ENCODE data around the gene WDR83. TPM values are rescaled to one million over a fixed set of nuclear protein-coding genes. Genes with fewer than 3 reads are reported as not detected.

Gene WDR83
- total and polyA plus RNA-seq, 2 experiments from 2014 or later = 9.4 to 13.1 TPM

GRCh38 chr19:12721656-12722565 lies 55.3 kb downstream of the WDR83 start:
- Histone ChIP-seq H3K4me3 (peak overlapping the region; percentile 96), H4K20me1 (ENCODE audit: insufficient read depth) (no peaks in the 10 kb centered on the region), H2AFZ (peak overlapping the region; percentile 69), H3K27me3 (replicated peaks; ENCODE audit: insufficient read depth) (no peaks in the 10 kb centered on the region), H3K79me2 (ENCODE audit: insufficient read depth) (peaks cover 74% of the 10 kb centered on the region), H3K27ac (peak overlapping the region; percentile 90), H3K36me3 (ENCODE audit: low read depth) (no peaks in the 10 kb centered on the region), H3K4me1 (ENCODE audit: insufficient read depth) (peaks cover 20% of the 10 kb centered on the region), H3F3A (ENCODE audit: insufficient read depth) (peaks cover 26% of the 10 kb centered on the region), H3K9me2 (ENCODE audit: insufficient read depth) (no peaks in the 10 kb centered on the region), H3K9me3 (ENCODE audit: low read depth) (no peaks in the 10 kb centered on the region), H3K9ac (peak overlapping the region; percentile 95), H3K4me2 (ENCODE audit: unreplicated experiment) (peak overlapping the region; percentile 94)
- DNase-seq = peak; percentile 83
- whole genome bisulfite sequencing, 2 experiments (ENCODE audit: low coverage in 1 of 2, low lambda C conversion rate in 2 of 2, missing lambda C conversion rate in 2 of 2) = 0% methylated on average over 43 to 65 of the region's 65 CpGs
- TF ChIP-seq EZH2phosphoT487 (IDR thresholded peaks at IDR 0.05; ENCODE audit: insufficient read depth, low read depth) = no peak
- no peak for TF ChIP-seq EZH2 (IDR thresholded peaks at IDR 0.05; ENCODE audit: insufficient read depth, poor library complexity, severe bottlenecking)
- in situ Hi-C loops (cut with MboI) = no loop called here

- no peaks in the 10 kb centered on the region for H3K9me3 ChIP-seq (ENCODE audit: low read depth)
- H3K4me3 ChIP-seq = peak overlapping the region; percentile 96
- 1% methylated on average over 31 to 32 of the region's 32 CpGs for WGBS, 2 experiments (ENCODE audit: low coverage in 1 of 2, low lambda C conversion rate in 2 of 2, missing lambda C conversion rate in 2 of 2)
- DNase-seq = peak; percentile 100
- peak overlapping the region; percentile 98 for H3K4me2 ChIP-seq (ENCODE audit: unreplicated experiment)
- peak overlapping the region; percentile 95 for H3K9ac ChIP-seq
- H3F3A ChIP-seq (ENCODE audit: insufficient read depth) = peaks cover 31% of the 10 kb centered on the region
- peaks cover 65% of the 10 kb centered on the region for H3K79me2 ChIP-seq (ENCODE audit: insufficient read depth)
- H3K9me2 ChIP-seq (ENCODE audit: insufficient read depth) = no peaks in the 10 kb centered on the region
- H3K36me3 ChIP-seq (ENCODE audit: low read depth) = no peaks in the 10 kb centered on the region
- no peaks in the 10 kb centered on the region for H3K27me3 ChIP-seq (replicated peaks; ENCODE audit: insufficient read depth)
- peak overlapping the region; percentile 94 for H2AFZ ChIP-seq
- TF ChIP-seq EZH2phosphoT487 (IDR thresholded peaks at IDR 0.05; ENCODE audit: insufficient read depth, low read depth) (no peak), EZH2 (IDR thresholded peaks at IDR 0.05; ENCODE audit: insufficient read depth, poor library complexity, severe bottlenecking) (no peak)
- in situ Hi-C loops (cut with MboI) = no loop called here
- H3K4me1 ChIP-seq (ENCODE audit: insufficient read depth) = peaks cover 20% of the 10 kb centered on the region
- H4K20me1 ChIP-seq (ENCODE audit: insufficient read depth) = no peaks in the 10 kb centered on the region
- peak overlapping the region; percentile 90 for H3K27ac ChIP-seq
Observed at GRCh38 chr19:12722566-12723380, 56.2 kb downstream of the WDR83 start.

DNA sequence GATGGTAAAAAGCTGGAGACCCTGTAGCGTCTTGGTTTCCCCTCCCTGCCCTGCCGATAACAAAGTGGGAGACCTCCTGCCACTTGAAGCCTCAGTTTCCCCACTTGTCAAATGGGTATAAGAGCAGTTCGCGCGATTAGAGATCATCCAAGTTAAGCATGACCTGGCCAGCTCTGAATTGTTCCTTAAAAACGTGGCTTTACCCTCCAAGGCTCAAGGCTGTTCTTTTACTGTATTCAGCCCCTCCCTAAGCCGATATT lies 56.7 kb downstream of the WDR83 start:
- H4K20me1 ChIP-seq (ENCODE audit: insufficient read depth) = no peaks in the 10 kb centered on the region
- H3K4me1 ChIP-seq (ENCODE audit: insufficient read depth) = peaks cover 16% of the 10 kb centered on the region
- peak overlapping the region; percentile 94 for H2AFZ ChIP-seq
- TF ChIP-seq EZH2 (IDR thresholded peaks at IDR 0.05; ENCODE audit: insufficient read depth, poor library complexity, severe bottlenecking) (no peak), EZH2phosphoT487 (IDR thresholded peaks at IDR 0.05; ENCODE audit: insufficient read depth, low read depth) (no peak)
- H3K9me3 ChIP-seq (ENCODE audit: low read depth) = no peaks in the 10 kb centered on the region
- H3K9ac ChIP-seq = peak overlapping the region; percentile 95
- peak overlapping the region; percentile 98 for H3K4me2 ChIP-seq (ENCODE audit: unreplicated experiment)
- H3F3A ChIP-seq (ENCODE audit: insufficient read depth) = peaks cover 36% of the 10 kb centered on the region
- peak overlapping the region; percentile 90 for H3K27ac ChIP-seq
- no peaks in the 10 kb centered on the region for H3K36me3 ChIP-seq (ENCODE audit: low read depth)
- H3K79me2 ChIP-seq (ENCODE audit: insufficient read depth) = peaks cover 60% of the 10 kb centered on the region
- H3K9me2 ChIP-seq (ENCODE audit: insufficient read depth) = no peaks in the 10 kb centered on the region
- WGBS, 2 experiments (ENCODE audit: low coverage in 1 of 2, low lambda C conversion rate in 2 of 2, missing lambda C conversion rate in 2 of 2) = 1 to 3% methylated on average over 7 of the region's 7 CpGs
- H3K4me3 ChIP-seq = peak overlapping the region; percentile 96
- peak; percentile 53 for DNase-seq
- in situ Hi-C loops (cut with MboI) = no loop called here
- H3K27me3 ChIP-seq (replicated peaks; ENCODE audit: insufficient read depth) = no peaks in the 10 kb centered on the region

DNA sequence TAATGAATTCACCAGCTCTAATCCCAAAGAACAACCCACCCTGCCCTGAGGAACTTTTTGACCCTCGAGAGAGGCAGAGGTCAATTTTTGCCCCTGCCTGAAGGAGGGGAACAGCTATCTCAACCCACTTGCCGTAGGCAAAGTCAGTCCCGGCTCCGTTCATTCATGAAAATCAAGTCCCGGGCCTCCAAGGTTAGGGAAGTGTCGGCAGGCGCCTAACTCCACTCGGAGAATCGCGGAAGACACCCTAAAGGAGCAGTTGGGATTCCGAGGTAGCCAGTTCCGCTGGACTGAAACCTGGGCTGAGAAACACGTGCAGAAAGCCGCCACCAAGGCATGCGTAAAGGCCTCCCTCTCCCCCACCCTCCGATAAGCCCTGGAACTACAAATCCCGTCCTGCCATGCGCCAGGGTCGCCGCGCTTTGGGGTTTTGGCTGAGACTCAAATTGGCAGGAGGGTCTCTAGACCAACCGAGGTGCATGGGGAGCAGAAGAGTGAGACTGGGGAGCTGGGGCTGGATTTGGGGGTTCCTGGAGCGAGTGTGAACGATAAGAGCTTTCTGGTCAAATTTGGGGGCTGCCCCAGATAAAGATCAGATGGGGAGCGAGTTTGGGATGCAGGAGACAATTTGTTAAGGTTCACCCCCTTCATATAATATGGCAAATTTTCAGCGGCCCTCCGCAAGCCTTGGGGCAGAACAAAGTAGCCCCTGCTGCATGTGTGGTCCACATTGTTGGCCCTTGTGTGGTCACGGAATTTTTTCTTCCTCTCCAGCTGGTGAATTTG lies 57.2 kb downstream of the WDR83 start, which contains the start of gene TNPO2:
Gene TNPO2 (minus strand): TSS at position 292 of the 786 bp plus-strand sequence. CDS start 2,955 bp downstream, outside the sequence.
- no peaks in the 10 kb centered on the region for H3K27me3 ChIP-seq (replicated peaks; ENCODE audit: insufficient read depth)
- peak; percentile 73 for DNase-seq
- H3K36me3 ChIP-seq (ENCODE audit: low read depth) = peaks cover 4% of the 10 kb centered on the region; the same call in 1 of the 2 replicates
- H4K20me1 ChIP-seq (ENCODE audit: insufficient read depth) = no peaks in the 10 kb centered on the region
- peaks cover 36% of the 10 kb centered on the region for H3F3A ChIP-seq (ENCODE audit: insufficient read depth)
- 5 to 7% methylated on average over 28 of the region's 28 CpGs for WGBS, 2 experiments (ENCODE audit: low coverage in 1 of 2, low lambda C conversion rate in 2 of 2, missing lambda C conversion rate in 2 of 2)
- peak within 1 kb of the TSS; percentile 98 for H3K4me2 ChIP-seq (ENCODE audit: unreplicated experiment)
- peaks cover 12% of the 10 kb centered on the region for H3K4me1 ChIP-seq (ENCODE audit: insufficient read depth)
- peak within 1 kb of the TSS; percentile 96 for H3K4me3 ChIP-seq
- peak within 1 kb of the TSS; percentile 95 for H3K9ac ChIP-seq
- TF ChIP-seq EZH2 (IDR thresholded peaks at IDR 0.05; ENCODE audit: insufficient read depth, poor library complexity, severe bottlenecking) (no peak), EZH2phosphoT487 (IDR thresholded peaks at IDR 0.05; ENCODE audit: insufficient read depth, low read depth) (no peak)
- in situ Hi-C loops (cut with MboI) = no loop called here
- H3K79me2 ChIP-seq (ENCODE audit: insufficient read depth) = peaks cover 55% of the 10 kb centered on the region
- peak within 1 kb of the TSS; percentile 90 for H3K27ac ChIP-seq
- peak within 1 kb of the TSS; percentile 94 for H2AFZ ChIP-seq
- H3K9me2 ChIP-seq (ENCODE audit: insufficient read depth) = no peaks in the 10 kb centered on the region
- no peaks in the 10 kb centered on the region for H3K9me3 ChIP-seq (ENCODE audit: low read depth)

Small RNAs within 50 kb of the gene (small RNA-seq; reads per million reads assigned to genes)
- gene SNORD41 (ENCODE audit: low read depth, low replicate concordance) = 27.1 reads per million, percentile 90 among the genes with 10 or more reads in this experiment

Other genes starting within 250 kb of the WDR83 start
- gene ZNF443, start 225.8 kb upstream of the WDR83 start, total RNA-seq (2014; rRNA removed; shearing (Covaris generic)) = 0.86 and 1.1 TPM in 2 replicates
- gene ZNF443, start 225.8 kb upstream of the WDR83 start, polyA plus RNA-seq (2016; fragmentation: Nextera tagmentation; extraction: Ambion mirVana) = 1.2 and 1.4 TPM in 2 replicates
- gene ZNF709, start 182.0 kb upstream of the WDR83 start, total RNA-seq (2014; rRNA removed; shearing (Covaris generic)) = 2.7 and 4.2 TPM in 2 replicates
- gene ZNF709, start 182.0 kb upstream of the WDR83 start, polyA plus RNA-seq (2016; fragmentation: Nextera tagmentation; extraction: Ambion mirVana) = 1.1 and 1.6 TPM in 2 replicates
- 3.7 and 8.3 TPM in 2 replicates for gene ZNF564, start 115.3 kb upstream of the WDR83 start, total RNA-seq (2014; rRNA removed; shearing (Covaris generic))
- gene ZNF564, start 115.3 kb upstream of the WDR83 start, polyA plus RNA-seq (2016; fragmentation: Nextera tagmentation; extraction: Ambion mirVana) = 5.1 and 5.6 TPM in 2 replicates
- gene ZNF490, start 56.0 kb upstream of the WDR83 start, total RNA-seq (2014; rRNA removed; shearing (Covaris generic)) = 4.0 and 11.8 TPM in 2 replicates
- gene ZNF490, start 56.0 kb upstream of the WDR83 start, polyA plus RNA-seq (2016; fragmentation: Nextera tagmentation; extraction: Ambion mirVana) = 2.6 and 2.7 TPM in 2 replicates
- gene ZNF791, start 55.9 kb upstream of the WDR83 start, total RNA-seq (2014; rRNA removed; shearing (Covaris generic)) = 11.6 and 11.9 TPM in 2 replicates
- 12.6 and 14.5 TPM in 2 replicates for gene ZNF791, start 55.9 kb upstream of the WDR83 start, polyA plus RNA-seq (2016; fragmentation: Nextera tagmentation; extraction: Ambion mirVana)
- gene MAN2B1, start 65 bp upstream of the WDR83 start, total RNA-seq (2014; rRNA removed; shearing (Covaris generic)) = 56.5 and 81.7 TPM in 2 replicates
- 37.1 and 40.6 TPM in 2 replicates for gene MAN2B1, start 65 bp upstream of the WDR83 start, polyA plus RNA-seq (2016; fragmentation: Nextera tagmentation; extraction: Ambion mirVana)
- gene DHPS, start 15.1 kb downstream of the WDR83 start, total RNA-seq (2014; rRNA removed; shearing (Covaris generic)) = 68.4 and 104 TPM in 2 replicates
- 50.9 and 56.0 TPM in 2 replicates for gene DHPS, start 15.1 kb downstream of the WDR83 start, polyA plus RNA-seq (2016; fragmentation: Nextera tagmentation; extraction: Ambion mirVana)
- not detected in 2 replicates for gene GNG14, start 21.2 kb downstream of the WDR83 start, total RNA-seq (2014; rRNA removed; shearing (Covaris generic))
- gene GNG14, start 21.2 kb downstream of the WDR83 start, polyA plus RNA-seq (2016; fragmentation: Nextera tagmentation; extraction: Ambion mirVana) = not detected in 2 replicates
- gene FBXW9, start 29.8 kb downstream of the WDR83 start, total RNA-seq (2014; rRNA removed; shearing (Covaris generic)) = 13.8 and 22.3 TPM in 2 replicates
- gene FBXW9, start 29.8 kb downstream of the WDR83 start, polyA plus RNA-seq (2016; fragmentation: Nextera tagmentation; extraction: Ambion mirVana) = 14.2 TPM in 2 replicates
- gene TNPO2, start 57.1 kb downstream of the WDR83 start, total RNA-seq (2014; rRNA removed; shearing (Covaris generic)) = 30.9 and 34.3 TPM in 2 replicates
- gene TNPO2, start 57.1 kb downstream of the WDR83 start, polyA plus RNA-seq (2016; fragmentation: Nextera tagmentation; extraction: Ambion mirVana) = 13.2 and 13.3 TPM in 2 replicates
- 202 and 210 TPM in 2 replicates for gene TRIR, start 67.9 kb downstream of the WDR83 start, total RNA-seq (2014; rRNA removed; shearing (Covaris generic))
- 162 and 170 TPM in 2 replicates for gene TRIR, start 67.9 kb downstream of the WDR83 start, polyA plus RNA-seq (2016; fragmentation: Nextera tagmentation; extraction: Ambion mirVana)
- 81.3 and 110 TPM in 2 replicates for gene GET3, start 70.7 kb downstream of the WDR83 start, total RNA-seq (2014; rRNA removed; shearing (Covaris generic))
- 106 and 111 TPM in 2 replicates for gene GET3, start 70.7 kb downstream of the WDR83 start, polyA plus RNA-seq (2016; fragmentation: Nextera tagmentation; extraction: Ambion mirVana)
- gene BEST2, start 85.0 kb downstream of the WDR83 start, total RNA-seq (2014; rRNA removed; shearing (Covaris generic)) = not detected in 2 replicates
- gene BEST2, start 85.0 kb downstream of the WDR83 start, polyA plus RNA-seq (2016; fragmentation: Nextera tagmentation; extraction: Ambion mirVana) = not detected in 2 replicates
- 17.1 TPM in 2 replicates for gene HOOK2, start 108.7 kb downstream of the WDR83 start, total RNA-seq (2014; rRNA removed; shearing (Covaris generic))
- gene HOOK2, start 108.7 kb downstream of the WDR83 start, polyA plus RNA-seq (2016; fragmentation: Nextera tagmentation; extraction: Ambion mirVana) = 11.8 and 12.4 TPM in 2 replicates
- 159 and 195 TPM in 2 replicates for gene JUNB, start 124.7 kb downstream of the WDR83 start, total RNA-seq (2014; rRNA removed; shearing (Covaris generic))
- 95.1 and 96.2 TPM in 2 replicates for gene JUNB, start 124.7 kb downstream of the WDR83 start, polyA plus RNA-seq (2016; fragmentation: Nextera tagmentation; extraction: Ambion mirVana)
- gene PRDX2, start 135.0 kb downstream of the WDR83 start, total RNA-seq (2014; rRNA removed; shearing (Covaris generic)) = 230 TPM in 2 replicates
- gene PRDX2, start 135.0 kb downstream of the WDR83 start, polyA plus RNA-seq (2016; fragmentation: Nextera tagmentation; extraction: Ambion mirVana) = 252 TPM in 2 replicates
- not detected in 2 replicates for gene THSD8, start 135.3 kb downstream of the WDR83 start, total RNA-seq (2014; rRNA removed; shearing (Covaris generic))
- 10.8 and 12.5 TPM in 2 replicates for gene THSD8, start 135.3 kb downstream of the WDR83 start, polyA plus RNA-seq (2016; fragmentation: Nextera tagmentation; extraction: Ambion mirVana)
- gene RNASEH2A, start 139.8 kb downstream of the WDR83 start, total RNA-seq (2014; rRNA removed; shearing (Covaris generic)) = 8.2 and 16.9 TPM in 2 replicates
- 23.8 and 32.3 TPM in 2 replicates for gene RNASEH2A, start 139.8 kb downstream of the WDR83 start, polyA plus RNA-seq (2016; fragmentation: Nextera tagmentation; extraction: Ambion mirVana)
- gene RTBDN, start 167.8 kb downstream of the WDR83 start, total RNA-seq (2014; rRNA removed; shearing (Covaris generic)) = not detected in 2 replicates
- not detected in 2 replicates for gene RTBDN, start 167.8 kb downstream of the WDR83 start, polyA plus RNA-seq (2016; fragmentation: Nextera tagmentation; extraction: Ambion mirVana)
- gene MAST1, start 171.7 kb downstream of the WDR83 start, total RNA-seq (2014; rRNA removed; shearing (Covaris generic)) = 1.8 TPM in 1 of 2 replicates, not detected in the other
- gene MAST1, start 171.7 kb downstream of the WDR83 start, polyA plus RNA-seq (2016; fragmentation: Nextera tagmentation; extraction: Ambion mirVana) = 0.24 TPM in 1 of 2 replicates, not detected in the other
- gene DNASE2, start 214.6 kb downstream of the WDR83 start, total RNA-seq (2014; rRNA removed; shearing (Covaris generic)) = 35.4 and 40.9 TPM in 2 replicates
- gene DNASE2, start 214.6 kb downstream of the WDR83 start, polyA plus RNA-seq (2016; fragmentation: Nextera tagmentation; extraction: Ambion mirVana) = 51.7 and 52.4 TPM in 2 replicates
- gene KLF1, start 220.4 kb downstream of the WDR83 start, total RNA-seq (2014; rRNA removed; shearing (Covaris generic)) = 0.11 TPM in 1 of 2 replicates, not detected in the other
- gene KLF1, start 220.4 kb downstream of the WDR83 start, polyA plus RNA-seq (2016; fragmentation: Nextera tagmentation; extraction: Ambion mirVana) = not detected in 2 replicates
- 22.5 and 30.0 TPM in 2 replicates for gene GCDH, start 224.4 kb downstream of the WDR83 start, total RNA-seq (2014; rRNA removed; shearing (Covaris generic))
- gene GCDH, start 224.4 kb downstream of the WDR83 start, polyA plus RNA-seq (2016; fragmentation: Nextera tagmentation; extraction: Ambion mirVana) = 20.0 and 20.7 TPM in 2 replicates